Testis (tissue), 3 donors: ENCODE data around the gene LRMDA. TPM values are rescaled to one million over a fixed set of nuclear protein-coding genes. Genes with fewer than 3 reads are reported as not detected.

Experiments
- DNase-seq: peaks from one replicate; pipeline ENCODE4 v3.0.0-alpha.2; 2019
- H3K27ac ChIP-seq, 2 donors: fragments of 200-600 bp; sonication (generic); one replicate each; pipeline ENCODE4 v1.5.1; 2019
- H3K27me3 ChIP-seq: fragments of 200-600 bp; sonication (generic); one replicate; pipeline ENCODE4 v1.5.1; 2019
- H3K36me3 ChIP-seq: fragments of 200-600 bp; sonication (generic); one replicate; pipeline ENCODE4 v1.5.1; 2017; ENCODE audit warnings: low read depth; ENCODE audit errors: missing control alignments
- H3K4me1 ChIP-seq: fragments of 200-600 bp; sonication (generic); one replicate; pipeline ENCODE4 v1.5.1; 2019
- H3K4me3 ChIP-seq, 2 donors: fragments of 200-600 bp; sonication (generic); one replicate each; pipeline ENCODE4 v1.5.1; 2017 to 2019
- H3K9me3 ChIP-seq: fragments of 200-600 bp; sonication (generic); one replicate; pipeline ENCODE4 v1.5.1; 2017
- CTCF ChIP-seq, 3 experiments: fragments of 450-650 bp in 2 of 3; fragments of 200-600 bp in 1 of 3; sonication (generic) in 1 of 3; IDR thresholded peaks; one replicate each; pipeline ENCODE4 v1.5.1; 2016 to 2019; ENCODE audit warnings: antibody characterized with exemption in 3 of 3, mild to moderate bottlenecking in 2 of 3, moderate library complexity in 1 of 3
- POLR2A ChIP-seq: fragments of 450-650 bp; IDR thresholded peaks from one replicate; pipeline ENCODE4 v1.6.1; 2017; ENCODE audit warnings: antibody characterized with exemption, mild to moderate bottlenecking, moderate library complexity
- WGBS, 2 donors: methylation state at CpG; one replicate each; pipeline ENCODE4 v1.1.5; 2018; 5-methylcytosine and 5-hydroxymethylcytosine counted together
- intact Hi-C: fragments of 100-400 bp; cut with DNase I; formaldehyde crosslinking; loops from one replicate; pipeline ENCODE4 v1.15.1; 2023; ENCODE audit warnings: low total_unique reads
- polyA plus RNA-seq: library from polyadenylated mRNA; stranded (reverse); fragments of 350-450 nt; fragmentation: Illumina TruSeq; extraction: RNeasy Lipid Tissue Mini Kit (QIAGEN cat#74804); gene quantifications from one replicate; pipeline ENCODE4 v1.2.3, GENCODE V29; 2014; ENCODE audit warnings: low read depth, low replicate concordance; ENCODE audit not compliant: insufficient read depth
- total RNA-seq, 2 donors: library from RNA; depleted of rRNA; stranded (reverse); fragments of >200 nt; gene quantifications; one replicate each; pipeline ENCODE4 v1.2.3, GENCODE V29; 2016

LRMDA gene
- total and polyA plus RNA-seq, 3 donors from 2014 or later: 7.6 to 13.8 (median 10.6) TPM

- Histone ChIP-seq H3K4me3 (no peak overlapping the region), H3K27me3 (no peaks in the 10 kb centered on the region), H3K9me3 (no peaks in the 10 kb centered on the region), H3K4me1 (peaks cover 3% of the 10 kb centered on the region), H3K27ac (peak overlapping the region in 1 of 2 donors; percentile 5), H3K36me3 (no peaks in the 10 kb centered on the region)
- 73 to 74% methylated on average over 8 of the region's 8 CpGs for WGBS, 2 donors
- no peak for TF ChIP-seq POLR2A
- no peak for DNase-seq
- intact Hi-C loops: no loop called here
These were observed 1027.7 kb downstream of the LRMDA start for GRCh38 chr10:76459016-76459730.

- Histone ChIP-seq H3K9me3 (no peaks in the 10 kb centered on the region), H3K36me3 (no peaks in the 10 kb centered on the region), H3K27ac (no peak overlapping the region), H3K4me3 (no peak overlapping the region), H3K27me3 (no peaks in the 10 kb centered on the region), H3K4me1 (peaks cover 3% of the 10 kb centered on the region)
- 81 to 92% methylated on average over 3 of the region's 3 CpGs for WGBS, 2 donors
- no peak for DNase-seq
- no peak for TF ChIP-seq POLR2A
- TF ChIP-seq CTCF (IDR thresholded peaks at IDR 0.05): no peak
- intact Hi-C loops: no loop called here
These were observed 1029.6 kb downstream of the LRMDA start for GRCh38 chr10:76461024-76461423.

GRCh38 chr10:76463111-76463510 is 1031.7 kb downstream of the LRMDA start:
- Histone ChIP-seq H3K4me3 (no peak overlapping the region), H3K27ac (no peak overlapping the region), H3K4me1 (peaks cover 3% of the 10 kb centered on the region), H3K27me3 (no peaks in the 10 kb centered on the region), H3K36me3 (no peaks in the 10 kb centered on the region), H3K9me3 (no peaks in the 10 kb centered on the region)
- TF ChIP-seq POLR2A (no peak), CTCF (IDR thresholded peaks at IDR 0.05) (no peak)
- WGBS, 2 donors: 80 to 100% methylated on average over 1 of the region's 1 CpG
- intact Hi-C loops: no loop called here
- DNase-seq: no peak

GRCh38 chr10:76466836-76467503 is 1035.5 kb downstream of the LRMDA start:
- H3K36me3 ChIP-seq: no peaks in the 10 kb centered on the region
- H3K4me1 ChIP-seq: no peaks in the 10 kb centered on the region
- DNase-seq: no peak
- no peaks in the 10 kb centered on the region for H3K9me3 ChIP-seq
- WGBS, 2 donors: 80 to 86% methylated on average over 6 of the region's 6 CpGs
- intact Hi-C loops: no loop called here
- H3K4me3 ChIP-seq: no peak overlapping the region
- no peaks in the 10 kb centered on the region for H3K27me3 ChIP-seq
- no peak overlapping the region for H3K27ac ChIP-seq
- TF ChIP-seq CTCF (IDR thresholded peaks at IDR 0.05): no peak
- no peak for TF ChIP-seq POLR2A

- Histone ChIP-seq H3K27me3 (no peaks in the 10 kb centered on the region), H3K36me3 (no peaks in the 10 kb centered on the region), H3K27ac (no peak overlapping the region), H3K9me3 (no peaks in the 10 kb centered on the region), H3K4me3 (no peak overlapping the region), H3K4me1 (no peaks in the 10 kb centered on the region)
- intact Hi-C loops: no loop called here
- no peak for DNase-seq
- no peak for TF ChIP-seq CTCF (IDR thresholded peaks at IDR 0.05)
- TF ChIP-seq POLR2A: no peak
These were observed 1038.3 kb downstream of the LRMDA start for GRCh38 chr10:76469675-76470074.
